ENCODE data around the gene FAM162A.

FAM162A gene

GRCh38 chr3:122389197-122389596 lies 5.2 kb downstream of the FAM162A start:
- no peak for DNase-seq

GRCh38 chr3:122389892-122390291 lies 5.9 kb downstream of the FAM162A start:
- DNase-seq = no peak

- DNase-seq = no peak
Observed at GRCh38 chr3:122390665-122391064, 6.7 kb downstream of the FAM162A start.

GRCh38 chr3:122391681-122392446 lies 7.9 kb downstream of the FAM162A start:
- DNase-seq = no peak

- peak; percentile 54 for DNase-seq
Observed at GRCh38 chr3:122392868-122393844, 9.2 kb downstream of the FAM162A start.

GRCh38 chr3:122394173-122394572 lies 10.2 kb downstream of the FAM162A start:
- DNase-seq = peak; percentile 12

- DNase-seq = no peak
Observed at GRCh38 chr3:122395582-122395981, 11.6 kb downstream of the FAM162A start.

GRCh38 chr3:122396511-122396910 lies 12.5 kb downstream of the FAM162A start:
- no peak for DNase-seq

GRCh38 chr3:122397201-122397600 lies 13.2 kb downstream of the FAM162A start:
- DNase-seq = peak; percentile 52

GRCh38 chr3:122398920-122399319 lies 14.9 kb downstream of the FAM162A start:
- no peak for DNase-seq

GRCh38 chr3:122403489-122403888 lies 19.5 kb downstream of the FAM162A start:
- peak; percentile 75 for DNase-seq

- DNase-seq = no peak
Observed at GRCh38 chr3:122405015-122405414, 21.0 kb downstream of the FAM162A start.

- no peak for DNase-seq
Observed at GRCh38 chr3:122406198-122406597, 22.2 kb downstream of the FAM162A start.

- no peak for DNase-seq
Observed at GRCh38 chr3:122407946-122408345, 24.0 kb downstream of the FAM162A start.

- DNase-seq = no peak
Observed at GRCh38 chr3:122409446-122409845, 25.5 kb downstream of the FAM162A start.

GRCh38 chr3:122410111-122410510 lies 26.1 kb downstream of the FAM162A start:
- no peak for DNase-seq

GRCh38 chr3:122410639-122411038 lies 26.7 kb downstream of the FAM162A start:
- no peak for DNase-seq

GRCh38 chr3:122414391-122414790 lies 30.4 kb downstream of the FAM162A start:
- no peak for DNase-seq

- peak; percentile 54 for DNase-seq
Observed at GRCh38 chr3:122415104-122415744, 31.2 kb downstream of the FAM162A start.

- peak; percentile 97 for DNase-seq
Observed at GRCh38 chr3:122415762-122416654, 32.0 kb downstream of the FAM162A start, which contains the start of gene WDR5B. Gene WDR5B (minus strand): TSS chr3:122416062. CDS start chr3:122415528, 534 bp downstream.

- peak; percentile 8 for DNase-seq
Observed at GRCh38 chr3:122416966-122417365, 33.0 kb downstream of the FAM162A start.

GRCh38 chr3:122421101-122421500 lies 37.1 kb downstream of the FAM162A start:
- no peak for DNase-seq

All from EL (cell line).